OCI-LY7 (cell line): ENCODE measurements around the gene PROB1. TPM values are rescaled to one million over a fixed set of nuclear protein-coding genes. Genes with fewer than 3 reads are reported as not detected.

Experiments used
- BruUV-seq: library from RNA; stranded (reverse); fragments of 400-500 nt; replicated peaks from 2 replicates; lab custom pipeline; 2021; lab: Mats Ljungman, UMichigan
- CTCF ChIA-PET: fragments of 300-600 bp; sonication (Branson Sonifier 250); formaldehyde crosslinking; loops from one replicate; lab custom pipeline; 2022; ENCODE audit warnings: antibody characterized with exemption; ENCODE audit not compliant: unreplicated experiment; lab: Charles Lee
- POLR2A ChIA-PET: fragments of 300-600 bp; sonication (Branson Sonifier 250); formaldehyde crosslinking; loops from one replicate; lab custom pipeline; 2022; ENCODE audit warnings: antibody characterized with exemption; lab: Charles Lee
- DNase-seq: peaks from one replicate; pipeline ENCODE4 v3.0.0-alpha.2; 2015; ENCODE audit warnings: low spot score
- H2AFZ ChIP-seq: fragments of 200-600 bp; sonication (generic), shearing (Covaris generic); 2 replicates; pipeline ENCODE4 v1.6.1; 2014; ENCODE audit warnings: mild to moderate bottlenecking, antibody characterized with exemption, low read length, moderate library complexity
- H3K27ac ChIP-seq: fragments of 200-600 bp; sonication (generic); 2 replicates; pipeline ENCODE4 v1.5.1; 2014; ENCODE audit warnings: mixed run types, low read depth, mild to moderate bottlenecking, moderate library complexity, low read length, inconsistent platforms; ENCODE audit not compliant: poor library complexity, severe bottlenecking
- H3K36me3 ChIP-seq: fragments of 200-600 bp; sonication (generic); 2 replicates; pipeline ENCODE4 v1.6.1; 2014; ENCODE audit warnings: mild to moderate bottlenecking, antibody characterized with exemption, low read length, moderate library complexity, mixed read lengths; ENCODE audit not compliant: insufficient read depth
- H3K4me1 ChIP-seq: fragments of 200-600 bp; sonication (generic); 2 replicates; pipeline ENCODE4 v1.5.1; 2014; ENCODE audit warnings: mild to moderate bottlenecking, low read length; ENCODE audit not compliant: insufficient read depth, poor library complexity, severe bottlenecking
- H3K4me2 ChIP-seq: fragments of 200-600 bp; sonication (generic); 2 replicates; pipeline ENCODE4 v1.6.1; 2014; ENCODE audit warnings: mild to moderate bottlenecking, low read length
- H3K4me3 ChIP-seq: fragments of 200-600 bp; sonication (generic); 2 replicates; pipeline ENCODE4 v1.5.1; 2014; ENCODE audit warnings: mild to moderate bottlenecking, low read depth, low read length; ENCODE audit not compliant: poor library complexity, severe bottlenecking
- H3K79me2 ChIP-seq: fragments of 200-600 bp; sonication (generic); 2 replicates; pipeline ENCODE4 v1.6.1; 2016; ENCODE audit warnings: low read depth, mild to moderate bottlenecking, low read length, moderate library complexity, mixed read lengths; ENCODE audit not compliant: insufficient read depth
- H3K9me2 ChIP-seq: fragments of 200-600 bp; sonication (generic); 2 replicates; pipeline ENCODE4 v1.6.1; 2016; ENCODE audit warnings: mild to moderate bottlenecking, low read length, mixed read lengths; ENCODE audit not compliant: insufficient read depth
- H3K9me3 ChIP-seq: fragments of 200-600 bp; sonication (generic); 2 replicates; pipeline ENCODE4 v1.6.1; 2014; ENCODE audit warnings: mild to moderate bottlenecking, mixed run types, low read length, mixed read lengths
- H4K20me1 ChIP-seq: fragments of 200-600 bp; sonication (generic); 2 replicates; pipeline ENCODE4 v1.6.1; 2014; ENCODE audit warnings: mild to moderate bottlenecking, antibody characterized with exemption, low read length, moderate library complexity, mixed read lengths; ENCODE audit not compliant: insufficient read depth
- EZH2phosphoT487 ChIP-seq: fragments of 200-600 bp; sonication (generic); IDR thresholded peaks from 2 replicates; pipeline ENCODE4 v1.6.1; 2018; ENCODE audit warnings: low read depth, borderline replicate concordance, mild to moderate bottlenecking, mixed run types, antibody characterized with exemption, low read length, moderate library complexity, mixed read lengths
- intact Hi-C: fragments of 100-400 bp; cut with micrococcal nuclease; formaldehyde crosslinking; loops from one replicate; pipeline ENCODE4 v1.10.0; 2022; ENCODE audit not compliant: unreplicated experiment
- total RNA-seq, 2 experiments: library from RNA; depleted of rRNA in 1 of 2; stranded (reverse); fragments of >200 nt in 1 of 2; shearing (Covaris generic) in 1 of 2; gene quantifications; 2 replicates each; pipeline ENCODE4 v1.2.3, GENCODE V29; 2014 to 2022
- TF ChIP-seq, protein P1 (sequence below): fragments of 200-600 bp; sonication (generic); conservative IDR thresholded peaks from 2 replicates; pipeline ENCODE4 v1.5.1; 2014; ENCODE audit warnings: mild to moderate bottlenecking, antibody characterized with exemption, low read length, moderate library complexity, mixed read lengths

PROB1 gene
- total RNA-seq, 2 experiments from 2014 or later: 4.6 to 5.9 TPM

DNA sequence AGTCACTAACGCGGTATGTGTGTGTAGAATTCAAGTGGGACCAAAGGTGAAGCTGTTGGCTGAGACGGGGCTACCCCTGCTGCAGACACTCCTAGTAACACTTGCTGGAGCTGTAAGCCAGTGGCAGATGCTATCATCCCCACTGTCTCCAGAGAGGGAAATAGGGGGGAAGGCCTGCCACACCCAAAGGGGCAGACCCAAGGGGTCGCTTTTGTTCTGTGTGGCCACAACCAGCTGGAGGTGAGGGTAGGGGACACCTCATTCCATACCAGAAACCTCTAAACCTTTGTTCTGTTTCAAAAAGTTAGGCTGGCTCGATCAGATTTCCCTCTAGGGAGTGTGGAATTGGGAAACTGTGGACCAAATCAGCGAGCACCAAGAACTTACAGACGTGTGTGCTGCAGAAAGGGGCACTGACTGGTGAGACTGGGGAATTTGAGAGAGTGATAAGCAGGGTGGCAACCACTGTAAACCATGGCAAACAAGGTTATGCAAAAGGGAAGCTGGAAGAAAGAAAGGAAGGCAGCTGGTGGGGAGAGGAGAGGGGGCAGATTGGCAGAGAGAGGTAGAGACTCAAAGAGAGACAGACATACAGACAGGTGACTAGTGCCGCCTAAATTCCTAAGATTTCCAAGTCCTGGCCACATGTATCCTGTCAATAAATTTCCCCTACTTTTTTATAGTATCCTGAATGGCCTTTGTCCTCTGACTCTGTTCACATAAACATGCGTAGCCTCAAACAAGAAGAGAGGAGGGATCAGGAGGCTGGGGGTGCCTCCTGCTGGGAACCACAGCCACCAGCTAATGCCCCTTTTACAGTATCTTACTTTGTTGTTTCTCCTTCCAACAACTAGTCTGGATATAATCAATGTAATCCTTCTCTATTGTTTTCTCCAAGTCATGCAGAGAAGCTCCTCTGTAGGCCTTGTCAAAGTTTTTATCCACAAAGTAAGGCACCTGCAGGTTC lies 24.6 kb upstream of the PROB1 start:
- no TSS peak for BruUV-seq
- no peak for DNase-seq
- ChIA-PET CTCF (interaction anchor here (0.9 to 1.6 kb wide), 2 partner anchors 9 to 94 kb away, joined by 3 to 6 read pairs; no protein-coding TSS in a partner anchor), POLR2A (interaction anchor here (0.6 to 1.8 kb wide), 2 partner anchors 8 to 39 kb away, joined by 3 to 5 read pairs; no protein-coding TSS in a partner anchor)
- TF ChIP-seq EZH2phosphoT487: no peak
- TF ChIP-seq, protein P1, sequence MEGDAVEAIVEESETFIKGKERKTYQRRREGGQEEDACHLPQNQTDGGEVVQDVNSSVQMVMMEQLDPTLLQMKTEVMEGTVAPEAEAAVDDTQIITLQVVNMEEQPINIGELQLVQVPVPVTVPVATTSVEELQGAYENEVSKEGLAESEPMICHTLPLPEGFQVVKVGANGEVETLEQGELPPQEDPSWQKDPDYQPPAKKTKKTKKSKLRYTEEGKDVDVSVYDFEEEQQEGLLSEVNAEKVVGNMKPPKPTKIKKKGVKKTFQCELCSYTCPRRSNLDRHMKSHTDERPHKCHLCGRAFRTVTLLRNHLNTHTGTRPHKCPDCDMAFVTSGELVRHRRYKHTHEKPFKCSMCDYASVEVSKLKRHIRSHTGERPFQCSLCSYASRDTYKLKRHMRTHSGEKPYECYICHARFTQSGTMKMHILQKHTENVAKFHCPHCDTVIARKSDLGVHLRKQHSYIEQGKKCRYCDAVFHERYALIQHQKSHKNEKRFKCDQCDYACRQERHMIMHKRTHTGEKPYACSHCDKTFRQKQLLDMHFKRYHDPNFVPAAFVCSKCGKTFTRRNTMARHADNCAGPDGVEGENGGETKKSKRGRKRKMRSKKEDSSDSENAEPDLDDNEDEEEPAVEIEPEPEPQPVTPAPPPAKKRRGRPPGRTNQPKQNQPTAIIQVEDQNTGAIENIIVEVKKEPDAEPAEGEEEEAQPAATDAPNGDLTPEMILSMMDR: no peak
- Histone ChIP-seq H3K79me2 (no peaks in the 10 kb centered on the region), H3K36me3 (no peaks in the 10 kb centered on the region), H3K9me2 (no peaks in the 10 kb centered on the region), H4K20me1 (no peaks in the 10 kb centered on the region), H3K27ac (no peak overlapping the region), H3K9me3 (no peaks in the 10 kb centered on the region), H3K4me2 (no peak overlapping the region), H2AFZ (no peak overlapping the region), H3K4me1 (no peaks in the 10 kb centered on the region), H3K4me3 (no peak overlapping the region)
- intact Hi-C loops: no loop called here

DNA sequence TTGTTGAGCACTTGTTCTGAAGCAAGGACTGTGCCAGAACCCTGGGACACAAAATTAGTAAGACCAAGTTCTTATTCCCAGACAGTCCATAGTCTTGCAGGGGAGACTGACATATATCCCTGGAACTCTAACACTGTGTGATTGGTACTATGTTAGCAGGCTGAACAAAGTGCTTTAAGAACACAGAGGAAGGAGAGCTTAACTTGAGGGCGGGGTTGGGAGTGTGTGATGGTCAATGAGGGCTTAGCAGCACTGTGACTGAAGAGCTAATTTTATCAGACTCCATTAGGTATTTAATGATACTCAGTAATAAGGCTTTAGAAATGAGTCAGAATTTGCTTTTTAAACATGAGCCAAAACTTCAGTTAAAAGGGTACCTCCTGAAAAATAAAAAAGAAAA lies 23.9 kb upstream of the PROB1 start:
- H3K36me3 ChIP-seq: no peaks in the 10 kb centered on the region
- ChIA-PET CTCF (interaction anchor here (1.7 kb wide), 1 partner anchor 95 kb away, joined by 5 read pairs; no protein-coding TSS in a partner anchor), POLR2A (interaction anchor here (1.8 kb wide), 1 partner anchor 9 kb away, joined by 5 read pairs; no protein-coding TSS in a partner anchor)
- no peaks in the 10 kb centered on the region for H3K9me3 ChIP-seq
- H2AFZ ChIP-seq: no peak overlapping the region
- no peak for DNase-seq
- BruUV-seq: no TSS peak
- no peaks in the 10 kb centered on the region for H4K20me1 ChIP-seq
- H3K4me1 ChIP-seq: no peaks in the 10 kb centered on the region
- TF ChIP-seq, protein P1: no peak
- no peaks in the 10 kb centered on the region for H3K79me2 ChIP-seq
- H3K27ac ChIP-seq: no peak overlapping the region
- intact Hi-C loops: no loop called here
- no peak overlapping the region for H3K4me3 ChIP-seq
- H3K4me2 ChIP-seq: no peak overlapping the region
- no peaks in the 10 kb centered on the region for H3K9me2 ChIP-seq

DNA sequence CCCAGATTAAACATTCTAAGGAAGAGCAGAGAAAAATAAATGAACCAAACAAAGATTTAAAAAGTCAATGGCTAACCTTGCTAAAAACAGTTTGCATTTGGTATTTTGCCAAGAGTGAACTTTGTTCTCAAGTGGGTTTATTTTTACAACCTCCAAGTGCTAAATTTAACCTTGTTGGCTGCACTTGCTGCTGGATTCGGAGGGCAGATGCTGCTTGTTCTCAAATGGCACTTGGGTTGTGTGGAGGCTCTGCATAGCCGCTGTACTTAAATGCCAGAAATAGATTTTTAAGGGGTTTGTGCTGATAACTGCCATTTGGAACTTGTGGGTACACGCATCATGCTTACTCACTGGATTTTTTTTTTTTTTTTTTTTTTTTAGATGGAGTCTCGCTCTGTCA lies 22.3 kb upstream of the PROB1 start:
- ChIA-PET CTCF (interaction anchor here (1.7 kb wide), 1 partner anchor 97 kb away, joined by 5 read pairs; no protein-coding TSS in a partner anchor), POLR2A (interaction anchor here (1.8 kb wide), 1 partner anchor 10 kb away, joined by 5 read pairs; no protein-coding TSS in a partner anchor)
- TF ChIP-seq, protein P1: no peak
- no peak for TF ChIP-seq EZH2phosphoT487
- no peaks in the 10 kb centered on the region for H3K4me1 ChIP-seq
- intact Hi-C loops: no loop called here
- H3K79me2 ChIP-seq: no peaks in the 10 kb centered on the region
- H3K36me3 ChIP-seq: no peaks in the 10 kb centered on the region
- H4K20me1 ChIP-seq: no peaks in the 10 kb centered on the region
- DNase-seq: no peak
- no peak overlapping the region for H2AFZ ChIP-seq
- BruUV-seq: no TSS peak
- H3K27ac ChIP-seq: no peak overlapping the region
- no peak overlapping the region for H3K4me3 ChIP-seq
- H3K4me2 ChIP-seq: no peak overlapping the region
- no peaks in the 10 kb centered on the region for H3K9me2 ChIP-seq
- no peaks in the 10 kb centered on the region for H3K9me3 ChIP-seq
